HG03025 (cell line): ENCODE measurements around the gene ZNF749.

Experiments
- ATAC-seq: cut with Tn5 transposase; IDR thresholded peaks from one replicate; pipeline ENCODE4 v1.9.1; 2021; ENCODE audit warnings: mild to moderate bottlenecking, moderate library complexity; ENCODE audit not compliant: unreplicated experiment, low FRiP score

The ZNF749 gene

GRCh38 chr19:57435062-57435978 is at the start of gene ZNF749:
Gene ZNF749, plus strand, starts transcription at chr19:57435325. Its CDS starts 254 bp downstream, at chr19:57435579.
- ATAC-seq = peak; percentile 91

GRCh38 chr19:57389194-57389729 is 45.9 kb upstream of the ZNF749 start:
- ATAC-seq = no peak

- ATAC-seq = peak; percentile 95
Measured at GRCh38 chr19:57389730-57390598, 45.2 kb upstream of the ZNF749 start, which contains the start of gene ZNF548. Gene ZNF548, plus strand, starts transcription at chr19:57389854. Its CDS starts 246 bp downstream, at chr19:57390100.

- ATAC-seq = no peak
Measured at GRCh38 chr19:57395710-57396109, 39.4 kb upstream of the ZNF749 start.

GRCh38 chr19:57398868-57399267 is 36.3 kb upstream of the ZNF749 start:
- ATAC-seq = no peak

- ATAC-seq = no peak
Measured at GRCh38 chr19:57403737-57404563, 31.2 kb upstream of the ZNF749 start.

GRCh38 chr19:57406516-57407123 is 28.5 kb upstream of the ZNF749 start:
- ATAC-seq = no peak

GRCh38 chr19:57410877-57411671 is 24.1 kb upstream of the ZNF749 start, which contains the start of gene ZNF17:
Gene ZNF17, plus strand, starts transcription at chr19:57411161. Its CDS starts 2,455 bp downstream, at chr19:57413616.
- ATAC-seq = peak; percentile 89

- no peak for ATAC-seq
Measured at GRCh38 chr19:57419439-57419838, 15.7 kb upstream of the ZNF749 start.

GRCh38 chr19:57421037-57421436 is 14.1 kb upstream of the ZNF749 start:
- no peak for ATAC-seq

GRCh38 chr19:57434386-57435061 is 601 bp upstream of the ZNF749 start:
- peak; percentile 5 for ATAC-seq

- no peak for ATAC-seq
Measured at GRCh38 chr19:57436417-57436816, 1.3 kb downstream of the ZNF749 start.

GRCh38 chr19:57437931-57438330 is 2.8 kb downstream of the ZNF749 start:
- ATAC-seq = no peak

GRCh38 chr19:57438925-57439324 is 3.8 kb downstream of the ZNF749 start:
- ATAC-seq = no peak

- no peak for ATAC-seq
Measured at GRCh38 chr19:57441979-57442752, 7.0 kb downstream of the ZNF749 start.

GRCh38 chr19:57443121-57443696 is 8.1 kb downstream of the ZNF749 start:
- no peak for ATAC-seq

- no peak for ATAC-seq
Measured at GRCh38 chr19:57452307-57452706, 17.2 kb downstream of the ZNF749 start.
